Activated naive CD8-positive, alpha-beta T cell (primary cell): ENCODE measurements around the gene SYNPR.
"Not testable (repeated sequence)": the region's sequence is repeated elsewhere in the genome, so short reads cannot be mapped to it uniquely, and the experiment has no call there.

ENCODE experiments used
- H3K27ac Mint-ChIP-seq: one replicate; pipeline ENCODE4 v1.8.0; 2021; ENCODE audit warnings: mixed read lengths
- H3K27me3 Mint-ChIP-seq: one replicate; pipeline ENCODE4 v1.8.0; 2021; ENCODE audit warnings: mixed read lengths
- H3K36me3 Mint-ChIP-seq: one replicate; pipeline ENCODE4 v1.8.0; 2021; ENCODE audit warnings: mixed read lengths
- H3K4me1 Mint-ChIP-seq: one replicate; pipeline ENCODE4 v1.8.0; 2021; ENCODE audit warnings: low read depth, mixed read lengths
- H3K4me3 Mint-ChIP-seq: one replicate; pipeline ENCODE4 v1.8.0; 2021; ENCODE audit warnings: mild to moderate bottlenecking, mixed read lengths
- H3K9me3 Mint-ChIP-seq: one replicate; pipeline ENCODE4 v1.8.0; 2021; ENCODE audit warnings: low read depth, mixed read lengths

The SYNPR gene

GRCh38 chr3:63597019-63597418 is 318.9 kb downstream of the SYNPR start:
- Mint-ChIP-seq H3K9me3 (no peaks in the 10 kb centered on the region), H3K36me3 (no peaks in the 10 kb centered on the region), H3K27me3 (no peaks in the 10 kb centered on the region), H3K27ac (no peak overlapping the region), H3K4me3 (no peak overlapping the region), H3K4me1 (no peaks in the 10 kb centered on the region)

DNA sequence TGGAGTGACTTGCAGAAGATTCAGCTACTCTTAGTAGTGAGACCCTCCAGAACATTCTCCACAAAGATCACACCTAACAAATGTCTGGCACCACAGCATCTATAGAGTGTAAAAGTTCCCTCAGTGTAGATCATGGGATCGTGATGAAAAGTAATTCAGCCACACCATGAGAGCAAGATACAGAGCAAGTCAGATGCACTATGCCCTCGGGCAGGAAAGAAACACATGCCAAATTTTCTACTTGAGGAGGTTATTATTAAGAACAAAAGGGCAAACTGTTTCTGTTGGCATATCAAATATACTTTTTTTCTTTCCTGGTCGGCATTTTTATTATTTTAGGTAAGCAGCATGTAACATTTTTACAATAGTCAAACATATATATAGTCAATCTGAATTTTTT is 329.6 kb downstream of the SYNPR start:
- Mint-ChIP-seq H3K36me3 (no peaks in the 10 kb centered on the region), H3K4me3 (no peak overlapping the region), H3K4me1 (no peaks in the 10 kb centered on the region), H3K27me3 (peaks cover 3% of the 10 kb centered on the region), H3K27ac (no peak overlapping the region), H3K9me3 (no peaks in the 10 kb centered on the region)

- no peak overlapping the region for H3K4me3 Mint-ChIP-seq
- H3K9me3 Mint-ChIP-seq, result no peaks in the 10 kb centered on the region
- no peak overlapping the region for H3K27ac Mint-ChIP-seq
- no peaks in the 10 kb centered on the region for H3K4me1 Mint-ChIP-seq
- no peaks in the 10 kb centered on the region for H3K36me3 Mint-ChIP-seq
- no peaks in the 10 kb centered on the region for H3K27me3 Mint-ChIP-seq
Measured at GRCh38 chr3:63609408-63609807, 331.3 kb downstream of the SYNPR start.

DNA sequence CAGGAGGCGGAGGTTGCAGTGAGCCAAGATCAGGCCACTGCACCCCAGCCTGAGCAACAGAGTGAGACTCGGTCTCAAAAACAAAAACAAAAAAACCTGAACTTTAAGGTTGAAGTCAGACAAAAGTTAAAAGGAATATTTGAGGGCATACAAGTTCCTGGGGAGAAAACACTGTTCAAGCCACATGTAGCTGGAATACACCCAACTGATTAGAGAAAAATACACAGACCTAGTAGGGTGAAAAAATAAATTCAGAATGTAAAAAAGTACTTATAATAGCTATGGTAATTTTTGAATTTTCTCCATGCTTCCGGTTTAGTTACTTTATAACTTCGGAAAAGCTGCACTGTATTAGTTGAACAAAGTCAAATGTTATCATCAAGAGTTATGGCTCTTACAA is 331.7 kb downstream of the SYNPR start:
- H3K9me3 Mint-ChIP-seq, result no peaks in the 10 kb centered on the region
- H3K36me3 Mint-ChIP-seq, result no peaks in the 10 kb centered on the region
- no peak overlapping the region for H3K27ac Mint-ChIP-seq
- no peaks in the 10 kb centered on the region for H3K4me1 Mint-ChIP-seq
- no peaks in the 10 kb centered on the region for H3K27me3 Mint-ChIP-seq
- no peak overlapping the region for H3K4me3 Mint-ChIP-seq

- no peaks in the 10 kb centered on the region for H3K4me1 Mint-ChIP-seq
- no peaks in the 10 kb centered on the region for H3K36me3 Mint-ChIP-seq
- H3K9me3 Mint-ChIP-seq, result no peaks in the 10 kb centered on the region
- no peak overlapping the region for H3K27ac Mint-ChIP-seq
- H3K27me3 Mint-ChIP-seq, result no peaks in the 10 kb centered on the region
- no peak overlapping the region for H3K4me3 Mint-ChIP-seq
Measured at GRCh38 chr3:63611382-63611781, 333.3 kb downstream of the SYNPR start.

- Mint-ChIP-seq H3K27ac (no peak overlapping the region), H3K9me3 (no peaks in the 10 kb centered on the region), H3K27me3 (no peaks in the 10 kb centered on the region), H3K36me3 (no peaks in the 10 kb centered on the region), H3K4me3 (no peak overlapping the region), H3K4me1 (no peaks in the 10 kb centered on the region)
Measured at GRCh38 chr3:63613561-63613960, 335.5 kb downstream of the SYNPR start.

DNA sequence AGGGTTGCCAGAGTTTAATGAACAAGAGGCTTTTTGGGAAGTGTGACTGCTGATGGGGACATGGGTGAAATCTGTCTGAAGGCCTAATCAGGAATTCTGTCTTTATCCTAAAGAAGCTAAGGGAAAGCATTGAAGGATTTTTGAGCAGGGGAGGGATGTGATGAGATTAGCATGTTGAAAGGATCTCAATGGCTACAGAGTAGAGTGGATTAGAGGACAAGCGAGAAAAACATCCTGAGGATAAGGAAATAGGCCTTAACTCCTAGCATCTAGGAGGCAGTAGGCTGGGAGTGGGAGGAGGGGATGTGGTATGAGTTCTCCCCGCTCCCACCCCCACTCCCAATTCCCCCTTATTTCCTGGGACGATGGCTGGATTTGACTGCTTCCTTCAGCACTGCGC is 339.3 kb downstream of the SYNPR start:
- no peak overlapping the region for H3K4me3 Mint-ChIP-seq
- H3K27me3 Mint-ChIP-seq, result peaks cover 7% of the 10 kb centered on the region
- H3K27ac Mint-ChIP-seq, result no peak overlapping the region
- no peaks in the 10 kb centered on the region for H3K4me1 Mint-ChIP-seq
- H3K36me3 Mint-ChIP-seq, result no peaks in the 10 kb centered on the region
- H3K9me3 Mint-ChIP-seq, result no peaks in the 10 kb centered on the region

DNA sequence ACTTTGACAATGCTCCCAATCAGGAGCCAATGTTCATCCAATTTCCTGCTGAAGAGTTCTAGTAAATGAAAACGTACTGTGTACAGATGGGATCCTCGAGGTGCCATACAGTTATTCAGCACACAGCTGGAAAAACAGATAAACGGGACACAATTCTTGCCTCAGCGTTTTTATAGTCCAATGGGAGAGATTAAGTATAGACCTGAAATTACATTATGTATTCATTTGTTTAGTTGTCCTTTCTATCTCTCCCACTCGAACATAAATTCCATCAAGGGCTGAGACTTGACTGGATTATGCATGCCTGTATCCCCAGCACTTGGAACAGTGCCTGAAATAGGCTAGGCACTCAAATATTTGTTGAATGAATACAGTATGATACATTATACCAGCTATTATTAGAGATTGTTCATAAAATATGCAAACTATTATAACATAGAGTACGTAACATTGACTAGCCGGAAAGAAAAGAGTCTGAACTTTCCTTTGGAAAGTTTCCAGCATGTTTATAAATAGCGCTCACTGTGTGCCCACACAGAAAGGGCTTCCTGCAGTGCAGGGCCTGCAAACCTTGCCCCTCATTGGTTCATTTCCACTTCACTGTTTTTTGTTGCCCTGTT is 346.9 kb downstream of the SYNPR start:
- no peaks in the 10 kb centered on the region for H3K36me3 Mint-ChIP-seq
- peaks cover 9% of the 10 kb centered on the region for H3K27me3 Mint-ChIP-seq
- H3K4me3 Mint-ChIP-seq, result no peak overlapping the region
- H3K27ac Mint-ChIP-seq, result no peak overlapping the region
- no peaks in the 10 kb centered on the region for H3K4me1 Mint-ChIP-seq
- no peaks in the 10 kb centered on the region for H3K9me3 Mint-ChIP-seq

GRCh38 chr3:63631670-63632069 is 353.6 kb downstream of the SYNPR start:
- Mint-ChIP-seq H3K9me3 (peaks cover 3% of the 10 kb centered on the region), H3K4me3 (no peak overlapping the region), H3K27me3 (no peaks in the 10 kb centered on the region), H3K4me1 (no peaks in the 10 kb centered on the region), H3K27ac (no peak overlapping the region), H3K36me3 (no peaks in the 10 kb centered on the region)

DNA sequence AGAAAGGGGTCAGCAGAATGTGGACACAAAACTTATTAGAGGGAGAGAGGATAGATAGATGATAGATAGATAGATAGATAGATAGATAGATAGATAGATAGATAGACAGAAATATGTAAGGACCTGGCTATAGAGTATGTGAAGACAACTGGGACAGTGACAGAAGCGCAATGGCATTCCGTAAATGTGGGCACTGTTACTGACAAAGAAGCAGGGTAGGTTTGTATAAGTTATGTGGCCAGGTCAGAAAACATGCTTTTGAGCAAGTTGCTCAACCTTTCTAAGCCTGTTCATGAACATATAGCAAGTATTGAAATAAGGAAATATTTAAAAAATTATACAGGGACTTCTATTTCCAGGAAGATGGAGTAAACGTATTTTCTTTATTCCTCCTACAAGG is 357.1 kb downstream of the SYNPR start:
- H3K36me3 Mint-ChIP-seq, result no peaks in the 10 kb centered on the region
- H3K27ac Mint-ChIP-seq, result no peak overlapping the region
- no peak overlapping the region for H3K4me3 Mint-ChIP-seq
- H3K4me1 Mint-ChIP-seq, result no peaks in the 10 kb centered on the region
- H3K9me3 Mint-ChIP-seq, result peaks cover 4% of the 10 kb centered on the region
- peaks cover 2% of the 10 kb centered on the region for H3K27me3 Mint-ChIP-seq

DNA sequence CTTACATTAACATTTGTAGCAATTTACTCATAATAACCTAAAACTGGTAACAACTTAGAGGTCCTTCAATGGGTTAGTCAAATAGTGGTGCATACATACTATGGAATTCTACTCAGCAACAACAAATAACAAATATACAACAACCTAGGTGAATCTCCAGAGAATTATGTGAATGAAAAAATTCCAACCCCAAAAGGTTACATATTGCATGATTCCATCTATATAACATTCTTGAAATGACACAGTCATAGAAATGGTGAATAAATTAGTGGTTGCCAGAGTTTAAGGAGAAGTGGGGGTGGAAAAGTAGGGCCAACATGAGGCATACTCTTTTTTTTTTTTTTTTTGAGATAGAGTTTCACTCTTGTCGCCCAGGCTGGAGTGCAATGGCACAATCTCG is 361.7 kb downstream of the SYNPR start:
- Mint-ChIP-seq H3K27me3 (peaks cover 6% of the 10 kb centered on the region), H3K36me3 (no peaks in the 10 kb centered on the region), H3K4me3 (no peak overlapping the region), H3K27ac (no peak overlapping the region), H3K9me3 (peaks cover 7% of the 10 kb centered on the region), H3K4me1 (no peaks in the 10 kb centered on the region)

- Mint-ChIP-seq H3K27ac (no peak overlapping the region), H3K9me3 (peaks cover 3% of the 10 kb centered on the region), H3K27me3 (peaks cover 6% of the 10 kb centered on the region), H3K4me1 (no peaks in the 10 kb centered on the region), H3K4me3 (no peak overlapping the region), H3K36me3 (no peaks in the 10 kb centered on the region)
Measured at GRCh38 chr3:63642488-63642887, 364.4 kb downstream of the SYNPR start.

DNA sequence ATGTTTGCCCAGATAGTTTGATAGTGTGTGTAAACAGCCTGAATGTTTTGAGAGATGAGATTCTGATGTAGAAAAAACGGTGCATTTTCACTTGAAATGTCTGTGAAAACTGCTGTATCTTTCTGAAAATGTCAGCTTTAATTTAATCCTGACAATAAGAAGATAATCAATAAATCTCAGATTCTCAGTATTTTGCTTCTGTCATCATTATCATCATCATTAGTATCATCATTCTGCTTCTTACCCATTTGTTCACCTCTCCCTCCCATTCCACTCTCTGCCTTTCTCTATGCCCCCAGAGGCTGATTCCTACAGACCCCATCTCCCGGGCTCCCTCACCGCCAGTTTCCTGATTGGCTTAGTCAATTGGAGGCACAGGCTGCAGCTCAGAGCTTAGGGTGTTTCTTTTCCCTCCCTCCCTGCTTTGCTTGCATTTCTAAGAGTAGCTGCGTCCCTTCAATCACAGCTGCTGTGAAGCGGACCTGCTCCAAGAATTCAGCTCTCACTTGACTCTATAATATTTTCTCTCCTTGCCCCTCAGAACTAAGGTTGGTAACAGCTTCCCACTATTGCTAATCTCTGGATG is 366.2 kb downstream of the SYNPR start:
- H3K4me3 Mint-ChIP-seq, result no peak overlapping the region
- no peak overlapping the region for H3K27ac Mint-ChIP-seq
- H3K36me3 Mint-ChIP-seq, result no peaks in the 10 kb centered on the region
- H3K27me3 Mint-ChIP-seq, result peaks cover 4% of the 10 kb centered on the region
- H3K9me3 Mint-ChIP-seq, result peaks cover 3% of the 10 kb centered on the region
- H3K4me1 Mint-ChIP-seq, result no peaks in the 10 kb centered on the region

DNA sequence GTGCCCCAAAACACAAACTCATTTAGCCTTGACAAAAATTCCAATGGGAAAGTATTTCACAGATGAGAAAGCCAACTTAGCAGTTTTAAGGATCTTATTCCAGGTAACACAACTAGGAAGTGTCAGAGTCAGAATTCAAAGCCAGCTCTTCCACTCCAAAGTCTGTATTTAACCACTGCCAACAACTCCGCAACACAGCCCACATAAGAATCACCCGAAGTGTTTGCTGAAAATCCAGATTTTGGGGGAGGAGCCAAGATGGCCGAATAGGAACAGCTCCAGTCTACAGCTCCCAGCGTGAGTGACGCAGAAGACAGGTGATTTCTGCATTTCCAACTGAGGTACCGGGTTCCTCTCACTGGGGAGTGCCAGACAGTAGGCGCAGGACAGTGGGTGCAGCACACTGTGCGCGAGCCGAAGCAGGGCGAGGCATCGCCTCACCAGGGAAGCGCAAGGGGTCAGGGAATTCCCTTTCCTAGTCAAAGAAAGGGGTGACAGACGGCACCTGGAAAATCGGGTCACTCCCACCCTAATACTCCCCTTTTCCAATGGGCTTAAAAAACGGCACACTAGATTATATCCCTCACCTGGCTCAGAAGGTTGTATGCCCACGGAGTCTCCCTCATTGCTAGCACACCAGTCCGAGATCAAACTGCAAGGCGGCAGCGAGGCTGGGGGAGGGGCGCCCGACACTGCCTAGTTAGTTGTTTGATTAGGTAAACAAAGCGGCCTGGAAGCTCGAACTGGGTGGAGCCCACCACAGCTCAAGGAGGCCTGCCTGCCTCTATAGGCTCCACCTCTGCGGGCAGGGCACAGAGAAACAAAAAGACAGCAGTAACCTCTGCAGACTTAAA is 367.0 kb downstream of the SYNPR start:
- not testable (repeated sequence) for H3K27ac Mint-ChIP-seq, H3K4me3 Mint-ChIP-seq, H3K9me3 Mint-ChIP-seq, H3K36me3 Mint-ChIP-seq, H3K4me1 Mint-ChIP-seq, H3K27me3 Mint-ChIP-seq

DNA sequence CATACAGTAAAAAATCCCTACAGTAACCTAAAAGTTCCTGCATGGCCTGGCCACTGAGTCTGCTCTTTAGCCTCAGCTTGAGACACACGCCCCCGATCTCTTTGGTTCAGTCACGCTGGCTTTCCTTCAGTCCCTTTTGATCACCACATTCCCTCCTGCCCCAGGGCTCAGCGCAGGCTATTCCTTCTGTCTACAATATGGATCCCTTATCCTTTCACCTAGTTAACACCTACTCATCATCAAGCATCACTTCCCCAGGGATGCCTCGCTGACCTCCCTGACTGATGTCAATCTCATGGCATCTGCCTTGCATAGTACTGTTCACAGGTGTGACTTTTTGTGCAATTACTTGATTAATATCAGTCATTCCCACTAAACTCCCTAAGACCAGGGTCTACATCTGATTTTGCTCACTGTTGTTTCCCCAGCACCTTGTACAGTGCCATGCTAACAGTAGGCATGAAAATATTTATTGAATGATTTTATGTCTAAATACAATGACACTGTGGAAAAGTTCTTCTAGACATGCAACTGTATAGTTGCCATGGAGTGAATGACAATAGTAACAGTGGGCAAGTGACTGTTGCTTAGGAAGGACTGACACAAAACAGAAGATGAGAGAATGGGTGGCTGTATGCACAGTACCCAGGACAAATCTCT is 374.1 kb downstream of the SYNPR start, which contains the start of gene SNTN:
Gene SNTN, plus strand, starts transcription at position 610 of the 660 bp plus-strand sequence. Its CDS starts 13 bp downstream, at position 623.
- Mint-ChIP-seq H3K9me3 (no peaks in the 10 kb centered on the region), H3K27me3 (no peaks in the 10 kb centered on the region)

More for the DNA sequence above, 374.1 kb downstream of the SYNPR start, which contains the start of gene SNTN:
- Mint-ChIP-seq H3K27ac (no peak within 1 kb of the TSS), H3K36me3 (no peaks in the 10 kb centered on the region), H3K4me3 (no peak within 1 kb of the TSS), H3K4me1 (no peaks in the 10 kb centered on the region)
